ENCODE results near the gene LYPLA2.
"Not testable (repeated sequence)": the region's sequence is repeated elsewhere in the genome, so short reads cannot be mapped to it uniquely, and the experiment has no call there.

Gene LYPLA2

GRCh38 chr1:23777979-23778814 lies 12.7 kb upstream of the LYPLA2 start, which contains the start of gene PITHD1:
TSS of gene PITHD1 (plus strand) at chr1:23778418. CDS start at chr1:23778516, 98 bp downstream.
- DNase-seq = peak in 52 of 56 donors; percentile 36 to 85 (median 74)

GRCh38 chr1:23779826-23780371 lies 11.0 kb upstream of the LYPLA2 start:
- DNase-seq = no peak

DNA sequence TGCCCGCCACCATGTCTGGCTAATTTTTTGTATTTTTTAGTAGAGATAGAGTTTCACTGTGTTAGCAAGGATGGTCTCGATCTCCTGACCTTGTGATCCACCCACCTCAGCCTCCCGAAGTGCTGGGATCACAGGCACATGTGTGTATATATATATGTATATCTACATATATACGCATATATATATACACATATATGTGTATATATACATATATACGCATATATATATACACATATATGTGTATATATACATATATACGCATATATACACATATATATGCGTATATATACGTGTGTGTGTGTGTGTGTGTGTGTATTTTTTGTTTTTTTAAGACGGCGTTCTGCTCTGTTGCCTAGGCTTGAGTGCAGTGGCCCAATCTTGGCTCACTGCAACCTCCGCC lies 7.8 kb upstream of the LYPLA2 start:
- DNase-seq = not testable (repeated sequence)

GRCh38 chr1:23784846-23785245 lies 6.1 kb upstream of the LYPLA2 start:
- no peak for DNase-seq

- no peak for DNase-seq
Measured at GRCh38 chr1:23787701-23788100, 3.2 kb upstream of the LYPLA2 start.

DNA sequence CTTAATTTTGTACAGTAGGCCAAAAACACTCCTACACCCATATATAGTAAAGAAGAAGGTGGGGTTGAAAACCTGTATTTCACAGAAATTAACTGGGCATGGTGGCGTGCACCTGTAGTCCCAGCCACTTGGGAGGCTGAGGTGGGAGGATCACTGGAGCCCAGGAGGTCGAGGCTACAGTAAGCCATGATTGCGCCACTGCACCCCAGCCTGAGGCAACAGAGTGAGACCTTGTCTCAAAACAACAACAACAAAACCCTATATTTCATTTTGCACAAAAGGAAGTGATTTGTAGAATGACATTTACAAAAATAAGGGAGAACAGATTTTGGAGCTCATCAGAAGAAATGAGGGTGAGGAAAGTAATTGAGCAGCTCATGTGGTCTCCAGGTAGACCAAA lies 2.2 kb upstream of the LYPLA2 start:
- DNase-seq = no peak

DNA sequence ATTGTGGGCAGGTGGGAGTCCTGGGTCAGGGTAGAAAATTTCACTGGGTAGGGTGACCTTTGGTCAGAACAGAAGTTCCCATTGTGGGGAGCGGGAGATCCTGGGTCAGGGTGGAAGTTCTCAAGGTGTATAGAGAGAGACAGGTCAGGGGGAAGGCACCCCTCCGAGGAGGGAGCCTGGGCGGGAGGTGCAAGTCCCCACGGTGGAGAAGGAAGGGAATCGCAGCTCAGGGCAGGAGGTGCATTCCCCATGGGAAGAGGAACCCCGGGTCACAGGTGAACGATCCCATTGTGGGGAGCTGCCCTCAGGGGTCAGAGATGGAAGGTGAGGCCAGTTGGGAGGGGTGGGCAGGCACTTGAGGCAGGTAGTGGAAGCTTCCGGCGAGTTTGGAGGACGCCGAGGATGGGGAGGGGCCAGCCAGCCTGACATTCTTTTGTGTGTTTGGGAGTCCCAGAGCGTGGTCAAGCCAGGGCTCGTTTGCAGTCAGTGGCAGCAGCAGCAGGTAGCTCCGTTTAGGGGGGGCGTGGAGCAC lies 637 bp downstream of the LYPLA2 start:
- peak in 1 of 56 donors; percentile 25 for DNase-seq

DNA sequence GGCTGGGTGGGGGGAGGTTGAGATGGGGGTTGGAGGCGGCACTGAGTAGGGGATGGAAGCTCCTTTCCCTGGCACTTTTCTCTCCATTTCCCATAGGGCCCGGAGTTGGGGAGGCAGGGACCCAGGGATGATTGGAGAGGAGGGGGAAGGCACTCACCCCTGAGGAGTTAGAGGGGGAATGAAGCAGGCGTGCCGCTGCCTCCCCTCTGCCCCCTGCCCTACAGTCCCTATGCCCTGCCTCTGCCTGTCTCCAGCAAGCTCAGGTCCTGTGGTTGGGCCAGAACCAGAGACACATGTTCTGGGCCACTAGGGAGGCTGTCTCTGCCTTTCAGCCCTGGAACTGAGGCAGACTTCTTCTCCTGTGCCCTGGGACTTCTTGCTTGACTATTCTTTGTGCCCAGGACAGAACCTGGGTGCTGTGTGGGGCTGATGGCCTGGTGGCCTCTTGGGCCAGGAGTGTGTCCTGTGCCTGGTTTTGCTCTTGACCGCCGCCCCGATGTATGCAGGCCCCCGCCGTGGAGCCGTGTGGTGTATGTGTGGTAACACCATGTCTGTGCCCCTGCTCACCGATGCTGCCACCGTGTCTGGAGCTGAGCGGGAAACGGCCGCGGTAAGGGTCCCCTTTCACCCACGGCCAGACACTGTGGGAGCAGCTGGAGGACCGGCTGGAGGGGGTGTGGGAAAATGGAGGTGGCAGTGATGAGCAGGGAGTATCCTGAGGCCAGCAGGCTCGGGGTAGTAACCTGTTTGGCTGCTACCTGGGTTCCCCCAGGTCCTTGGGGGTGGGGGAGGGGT lies 1.4 kb downstream of the LYPLA2 start:
- DNase-seq = no peak

DNA sequence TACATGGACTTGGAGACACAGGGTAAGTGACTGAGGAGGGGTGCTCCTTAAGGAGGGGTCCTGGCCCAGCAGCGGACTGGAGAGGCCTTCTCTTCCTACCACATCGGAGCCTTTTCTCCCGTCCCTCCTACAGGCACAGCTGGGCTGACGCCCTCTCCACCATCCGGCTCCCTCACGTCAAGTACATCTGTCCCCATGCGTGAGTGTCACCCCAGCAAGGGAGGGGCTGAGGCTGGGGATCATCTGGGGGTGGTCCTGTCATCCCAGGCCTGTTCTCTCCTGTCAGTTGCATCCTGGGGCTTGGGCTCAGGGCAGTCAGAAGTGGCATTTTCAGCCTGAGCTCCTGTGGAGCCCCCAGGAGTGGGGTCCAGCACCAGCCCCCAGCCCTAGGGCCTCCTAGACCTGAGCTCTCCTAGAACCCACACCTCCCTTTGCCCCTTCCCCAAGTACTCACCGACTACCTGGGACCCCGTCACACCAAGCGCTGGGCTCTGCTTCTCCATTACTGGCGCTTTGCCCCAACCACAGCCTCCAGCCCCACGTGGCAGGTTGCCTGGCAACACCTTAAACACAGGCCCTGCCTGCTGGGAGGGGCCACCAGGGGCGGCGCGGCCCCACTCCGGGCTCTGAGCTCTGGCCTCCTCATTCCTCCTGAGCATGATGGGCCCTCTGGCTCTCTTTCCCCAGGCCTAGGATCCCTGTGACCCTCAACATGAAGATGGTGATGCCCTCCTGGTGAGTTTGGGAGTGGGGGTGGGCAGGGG lies 2.3 kb downstream of the LYPLA2 start:
- DNase-seq = peak in 30 of 56 donors; percentile 13 to 83 (median 42)

GRCh38 chr1:23793861-23794731 lies 3.2 kb downstream of the LYPLA2 start:
- peak in 7 of 56 donors; percentile 16 to 50 (median 31) for DNase-seq

GRCh38 chr1:23794732-23795182 lies 3.8 kb downstream of the LYPLA2 start:
- not testable (repeated sequence) for DNase-seq

GRCh38 chr1:23795676-23796465 lies 4.9 kb downstream of the LYPLA2 start:
- no peak for DNase-seq

DNA sequence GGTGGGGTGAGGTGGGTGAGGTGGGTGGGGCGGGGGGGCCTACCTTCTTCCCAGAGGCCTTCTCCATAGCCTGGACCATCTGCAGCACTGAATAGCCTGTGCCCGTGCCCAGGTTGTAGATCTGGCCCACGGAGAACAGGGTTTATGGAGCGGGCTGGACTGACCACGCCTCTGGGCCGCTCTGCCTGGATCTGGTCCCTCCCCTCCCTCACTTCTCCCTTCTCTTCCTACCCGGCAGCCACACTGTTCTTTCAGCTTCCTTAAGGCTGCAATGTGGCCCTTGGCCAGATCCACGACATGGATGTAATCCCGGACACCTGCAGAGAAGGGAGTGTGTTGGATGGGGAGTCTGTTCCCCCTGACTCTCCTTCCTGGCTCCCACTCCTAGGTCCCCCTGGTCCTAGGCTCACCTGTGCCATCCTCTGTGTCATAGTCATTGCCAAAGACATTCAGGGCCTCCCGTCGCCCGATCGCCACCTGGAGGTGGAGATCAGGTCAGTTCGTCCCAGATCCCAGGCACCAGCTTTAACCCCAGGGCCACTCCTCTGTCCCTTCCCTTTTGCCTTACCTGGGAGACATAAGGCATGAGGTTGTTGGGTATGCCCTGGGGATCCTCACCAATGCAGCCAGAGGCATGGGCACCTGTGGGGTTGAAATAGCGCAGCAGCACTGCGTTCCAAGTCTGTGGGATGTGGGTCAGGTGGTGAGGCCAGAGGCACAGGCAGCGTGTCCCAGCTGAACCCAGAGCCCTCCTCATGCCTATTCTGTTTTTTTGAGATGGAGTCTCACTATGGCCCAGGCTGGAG lies 5.7 kb downstream of the LYPLA2 start:
- DNase-seq = no peak

GRCh38 chr1:23797478-23798448 lies 6.8 kb downstream of the LYPLA2 start:
- DNase-seq = no peak

DNA sequence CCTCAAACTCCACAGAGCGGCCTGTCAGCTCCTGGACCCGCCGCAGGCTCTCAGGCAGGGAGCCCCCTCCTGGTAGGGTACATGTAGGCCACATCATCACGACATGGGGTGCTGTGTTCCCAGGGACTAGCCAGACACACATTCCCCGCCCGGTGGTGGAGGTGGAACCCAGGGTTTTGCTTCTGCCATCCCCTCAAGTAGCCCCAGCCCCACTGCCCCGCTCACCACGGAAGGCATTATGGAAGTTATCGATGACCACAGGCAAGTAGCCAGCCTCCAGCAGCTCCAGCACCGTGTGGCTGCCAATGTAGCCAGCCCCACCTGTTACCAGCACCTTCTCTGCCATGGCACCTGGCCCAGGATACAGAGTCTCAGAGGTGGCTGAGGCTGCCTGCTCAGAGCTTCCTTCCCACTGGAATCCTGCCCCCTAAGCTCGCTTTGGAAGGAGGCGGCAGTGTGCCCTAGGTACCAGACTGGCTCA lies 7.8 kb downstream of the LYPLA2 start:
- DNase-seq = no peak

GRCh38 chr1:23799255-23799569 lies 8.3 kb downstream of the LYPLA2 start:
- no peak for DNase-seq

All from nucleus accumbens (tissue), 56 donors.